Endothelial cell of umbilical vein (primary cell): Measurements from ENCODE around the gene TSPAN31. TPM values are rescaled to one million over a fixed set of nuclear protein-coding genes. Genes with fewer than 3 reads are reported as not detected.
"Not testable (repeated sequence)": the region's sequence is repeated elsewhere in the genome, so short reads cannot be mapped to it uniquely, and the experiment has no call there.

ENCODE experiments used
- BruUV-seq: library from RNA; stranded (reverse); fragments of 400-500 nt; replicated peaks from 2 replicates; lab custom pipeline; 2021; lab: Mats Ljungman, UMichigan
- CTCF ChIA-PET: fragments of 300-600, 350-600 bp; sonication (Branson Sonifier 250); formaldehyde crosslinking; loops from one replicate; lab custom pipeline; 2021; ENCODE audit warnings: antibody characterized with exemption, inconsistent platforms; lab: Charles Lee
- POLR2A ChIA-PET: fragments of 300-600, 350-600 bp; sonication (Branson Sonifier 250); formaldehyde crosslinking; loops from one replicate; lab custom pipeline; 2021; ENCODE audit warnings: antibody characterized with exemption, inconsistent platforms; lab: Charles Lee
- DNase-seq: peaks from one replicate; pipeline ENCODE4 v3.0.0-alpha.2; 2011; ENCODE audit warnings: low read depth, low spot score
- FAIRE-seq: peaks from 2 replicates; lab custom pipeline; 2011; peaks lifted over from hg19 to GRCh38; lab: Jason Lieb, UNC
- H2AFZ ChIP-seq: 2 replicates; pipeline ENCODE4 v1.6.0; 2012; ENCODE audit warnings: low read depth, low read length, control low read depth, inconsistent platforms
- H3K27ac ChIP-seq: 2 replicates; pipeline ENCODE4 v1.5.1; 2011; ENCODE audit warnings: low read depth, mild to moderate bottlenecking, control low read depth, low read length, moderate library complexity; ENCODE audit not compliant: insufficient read depth
- H3K27me3 ChIP-seq, 2 experiments: 2 replicates each; pipeline versions ENCODE4 v1.6.0 to v1.6.1; 2011; ENCODE audit warnings: low read length in 2 of 2, mixed read lengths in 1 of 2; ENCODE audit not compliant: control insufficient read depth in 2 of 2, insufficient read depth in 2 of 2
- H3K36me3 ChIP-seq, 2 experiments: 2 replicates in 1 of 2; 3 replicates in 1 of 2; pipeline ENCODE4 v1.5.1; 2011; ENCODE audit warnings: low read length in 2 of 2, mild to moderate bottlenecking in 1 of 2, moderate library complexity in 1 of 2; ENCODE audit not compliant: control insufficient read depth in 2 of 2, insufficient read depth in 2 of 2; ENCODE audit errors: extremely low read depth in 1 of 2
- H3K4me1 ChIP-seq: 3 replicates; pipeline ENCODE4 v1.5.1; 2011; ENCODE audit warnings: mild to moderate bottlenecking, low read length; ENCODE audit not compliant: control insufficient read depth, insufficient read depth; ENCODE audit errors: extremely low read depth
- H3K4me2 ChIP-seq: 2 replicates; pipeline ENCODE4 v1.6.1; 2011; ENCODE audit warnings: low read length, control low read depth, mixed read lengths; ENCODE audit not compliant: insufficient read depth
- H3K4me3 ChIP-seq, 3 experiments: fragments of 200-600 bp in 1 of 3; sonication (generic), shearing (Covaris generic) in 1 of 3; replicated peaks in 1 of 3; 2 replicates each; pipeline ENCODE4 v1.5.1; 2011 to 2016; ENCODE audit warnings: control low read depth in 3 of 3, low read length in 3 of 3, mild to moderate bottlenecking in 2 of 3, inconsistent platforms in 1 of 3, low read depth in 1 of 3, moderate library complexity in 1 of 3; ENCODE audit not compliant: insufficient read depth in 1 of 3
- H3K79me2 ChIP-seq: 2 replicates; pipeline ENCODE4 v1.6.0; 2012; ENCODE audit warnings: low read length, inconsistent platforms; ENCODE audit not compliant: control insufficient read depth, insufficient read depth
- H3K9ac ChIP-seq: replicated peaks from 2 replicates; pipeline ENCODE3; 2011; ENCODE audit warnings: low read length, control low read depth; ENCODE audit not compliant: insufficient read depth; ENCODE audit errors: extremely low read depth
- H3K9me1 ChIP-seq: replicated peaks from 3 replicates; pipeline ENCODE4 v1.6.0; 2011; ENCODE audit warnings: mild to moderate bottlenecking, low read length; ENCODE audit not compliant: control insufficient read depth, insufficient read depth; ENCODE audit errors: extremely low read depth
- H3K9me3 ChIP-seq: replicated peaks from 2 replicates; pipeline ENCODE4 v1.5.1; 2012; ENCODE audit warnings: low read length, inconsistent platforms; ENCODE audit not compliant: control insufficient read depth, insufficient read depth
- H4K20me1 ChIP-seq: replicated peaks from 2 replicates; pipeline ENCODE3; 2011; ENCODE audit warnings: mild to moderate bottlenecking, low read length; ENCODE audit not compliant: control insufficient read depth, insufficient read depth; ENCODE audit errors: extremely low read depth
- CTCF ChIP-seq, 2 donors: IDR thresholded peaks; 1 replicate in 1 of 2; 2 replicates in 1 of 2; pipeline ENCODE4 v1.5.1; 2011; ENCODE audit warnings: low read length in 2 of 2, mild to moderate bottlenecking in 2 of 2, moderate library complexity in 2 of 2, control low read depth in 1 of 2, inconsistent platforms in 1 of 2, low read depth in 1 of 2; ENCODE audit not compliant: insufficient read depth in 1 of 2; ENCODE audit errors: extremely low read depth in 1 of 2
- FOS ChIP-seq: IDR thresholded peaks from 2 replicates; pipeline ENCODE4 v1.6.1; 2011; ENCODE audit warnings: mild to moderate bottlenecking, low read length, moderate library complexity, borderline replicate concordance; ENCODE audit not compliant: insufficient read depth
- GATA2 ChIP-seq: IDR thresholded peaks from 2 replicates; pipeline ENCODE4 v1.7.0; 2011; ENCODE audit warnings: low read depth, mild to moderate bottlenecking, moderate library complexity, mixed read lengths, low read length; ENCODE audit not compliant: insufficient read length, insufficient read depth
- JUN ChIP-seq: IDR thresholded peaks from 2 replicates; pipeline ENCODE4 v1.6.1; 2011; ENCODE audit warnings: borderline replicate concordance, low read depth; ENCODE audit not compliant: insufficient read length, insufficient read depth
- MYC ChIP-seq: IDR thresholded peaks from one replicate; pipeline ENCODE4 v1.6.1; 2011; ENCODE audit warnings: mild to moderate bottlenecking, low read depth, low read length
- POLR2A ChIP-seq: IDR thresholded peaks from 2 replicates; pipeline ENCODE4 v1.6.1; 2012; ENCODE audit warnings: low read depth, mild to moderate bottlenecking, control low read depth, low read length
- POLR2AphosphoS5 ChIP-seq: IDR thresholded peaks from 2 replicates; pipeline ENCODE4 v1.6.1; 2012; ENCODE audit warnings: low read depth, mild to moderate bottlenecking, control low read depth, low read length, moderate library complexity; ENCODE audit not compliant: insufficient read depth
- dilution Hi-C: fragments of 300-500 bp; cut with MboI; formaldehyde crosslinking; loops from one replicate; pipeline ENCODE4 v1.15.0; 2019; ENCODE audit warnings: low sequenced_read_pairs; ENCODE audit not compliant: extremely low pct_ligation_motif_present
- intact Hi-C: fragments of 100-400 bp; cut with micrococcal nuclease; formaldehyde crosslinking; loops from one replicate; pipeline ENCODE4 v1.10.0; 2022
- polyA plus RNA-seq, 4 experiments: library from polyadenylated mRNA; depleted of rRNA in 3 of 4; stranded (reverse) in 3 of 4; unstranded in 1 of 4; fragments of >200 nt; gene quantifications; 2 replicates each; pipeline versions ENCODE4 v1.2.1 to v1.2.3, GENCODE V29; 2011 to 2012; ENCODE audit warnings: missing spikeins in 1 of 4
- total RNA-seq: library from RNA; stranded (reverse); gene quantifications from 2 replicates; pipeline ENCODE4 v1.2.3, GENCODE V29; 2021

Gene TSPAN31
- total and polyA plus RNA-seq, 2 donors (not counting 3 experiments of a cell fraction or from before 2014, with no cell fraction given): 15.0 to 43.9 TPM

DNA sequence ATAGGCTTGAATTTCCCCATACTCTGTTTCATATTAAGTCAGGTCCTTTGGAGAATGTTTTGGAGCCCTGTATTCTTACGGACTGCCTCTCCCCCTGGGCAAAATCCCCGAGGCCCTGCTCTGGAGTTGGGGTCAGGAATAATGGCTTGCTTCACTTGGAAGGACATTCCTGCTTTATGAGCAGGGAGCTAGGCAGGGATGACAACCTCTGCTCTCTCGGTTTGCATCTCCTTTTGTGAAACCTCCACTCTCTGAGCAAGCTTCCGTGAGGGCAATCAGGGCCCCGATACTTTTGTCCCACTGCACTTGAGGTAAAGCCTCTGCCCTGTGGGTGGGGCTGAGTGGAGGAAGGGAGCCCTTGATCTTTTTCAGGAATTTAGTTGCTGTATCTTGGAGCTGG, 31.6 kb upstream of the TSPAN31 start:
- H3K9ac ChIP-seq: no peak overlapping the region
- dilution Hi-C loops: no loop called here
- no peak overlapping the region for H2AFZ ChIP-seq
- peaks cover 0 to 25% of the 10 kb centered on the region in 2 experiments for H3K36me3 ChIP-seq
- POLR2A ChIA-PET: no interaction called here
- no peak for FAIRE-seq
- H3K4me3 ChIP-seq: no peak overlapping the region
- TF ChIP-seq POLR2AphosphoS5 (no peak), GATA2 (no peak), FOS (no peak), CTCF (IDR thresholded peaks at IDR 0.05; ENCODE audit: extremely low read depth in 1 of 2, insufficient read depth in 1 of 2, low read depth in 1 of 2, low read length in 2 of 2) (no peak), JUN (no peak), MYC (no peak), POLR2A (no peak)
- H3K4me1 ChIP-seq: no peaks in the 10 kb centered on the region
- no peaks in the 10 kb centered on the region for H3K9me3 ChIP-seq
- no peaks in the 10 kb centered on the region for H3K27me3 ChIP-seq
- H3K79me2 ChIP-seq: no peaks in the 10 kb centered on the region
- no peak for DNase-seq
- no TSS peak for BruUV-seq
- no peak overlapping the region for H3K4me2 ChIP-seq
- CTCF ChIA-PET: interaction anchor here (1.7 kb wide), 1 partner anchor 12 kb away, joined by 8 read pairs; no protein-coding TSS in a partner anchor
- no peak overlapping the region for H3K27ac ChIP-seq
- H3K9me1 ChIP-seq: no peaks in the 10 kb centered on the region
- H4K20me1 ChIP-seq: no peaks in the 10 kb centered on the region
- intact Hi-C loops: no loop called here

GRCh38 chr12:57715036-57715748, 29.6 kb upstream of the TSPAN31 start:
- H3K9me3 ChIP-seq, H4K20me1 ChIP-seq, H3K4me3 ChIP-seq, intact Hi-C loops, FAIRE-seq, dilution Hi-C loops, H3K27me3 ChIP-seq, H3K9ac ChIP-seq, H2AFZ ChIP-seq, CTCF ChIA-PET, H3K79me2 ChIP-seq, H3K4me1 ChIP-seq, DNase-seq, H3K4me2 ChIP-seq, POLR2A ChIA-PET, H3K9me1 ChIP-seq, BruUV-seq, H3K27ac ChIP-seq: not testable (repeated sequence)
- peaks cover 0 to 38% of the 10 kb centered on the region in 2 experiments for H3K36me3 ChIP-seq
